GM21619 (cell line): ENCODE results near the gene CACNA2D1.

Experiments used
- ATAC-seq: cut with Tn5 transposase; IDR thresholded peaks from one replicate; pipeline ENCODE4 v1.9.1; 2021; ENCODE audit not compliant: unreplicated experiment

Gene CACNA2D1

DNA sequence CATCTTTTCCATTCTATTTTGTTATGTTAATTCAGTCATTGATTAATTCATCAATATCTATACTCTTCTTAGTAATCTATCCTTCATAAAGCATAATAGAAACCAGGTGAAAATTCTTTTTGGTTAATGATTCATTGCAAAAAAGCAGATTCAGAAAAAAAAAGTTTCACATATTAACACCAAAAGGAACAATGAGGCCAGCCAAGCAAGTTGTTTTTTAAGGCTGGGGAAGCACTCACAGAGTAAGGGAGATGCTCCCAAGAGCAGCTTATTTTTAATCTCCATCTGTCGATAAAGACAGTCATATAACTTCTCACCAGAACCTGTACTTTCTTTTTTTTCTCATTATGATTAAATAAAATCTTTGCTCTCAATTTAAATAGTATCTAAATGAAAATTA is 95.8 kb downstream of the CACNA2D1 start:
- no peak for ATAC-seq

- ATAC-seq, result no peak
These were observed 97.7 kb downstream of the CACNA2D1 start for GRCh38 chr7:82345886-82346285.

GRCh38 chr7:82343716-82344115 is 99.9 kb downstream of the CACNA2D1 start:
- ATAC-seq, result no peak

GRCh38 chr7:82339958-82340357 is 103.6 kb downstream of the CACNA2D1 start:
- no peak for ATAC-seq

DNA sequence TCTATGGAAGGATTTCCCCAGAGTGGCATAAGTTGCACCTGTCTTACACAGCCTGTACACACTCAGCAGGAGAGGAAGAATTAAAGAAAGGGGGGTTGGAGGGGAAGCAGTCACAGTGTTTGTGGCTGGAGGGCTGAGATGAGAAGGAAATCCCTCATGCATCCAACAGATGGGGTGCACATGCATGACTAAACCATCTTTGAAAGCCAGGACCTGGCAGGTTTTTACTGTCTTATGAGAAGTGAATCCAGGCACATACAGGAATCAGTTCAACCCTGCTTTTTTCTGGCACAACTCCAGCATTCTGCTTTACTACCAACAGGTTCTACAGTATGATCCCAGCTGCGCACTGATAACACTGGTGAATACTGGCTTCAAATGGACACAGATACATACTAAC is 107.7 kb downstream of the CACNA2D1 start:
- no peak for ATAC-seq

DNA sequence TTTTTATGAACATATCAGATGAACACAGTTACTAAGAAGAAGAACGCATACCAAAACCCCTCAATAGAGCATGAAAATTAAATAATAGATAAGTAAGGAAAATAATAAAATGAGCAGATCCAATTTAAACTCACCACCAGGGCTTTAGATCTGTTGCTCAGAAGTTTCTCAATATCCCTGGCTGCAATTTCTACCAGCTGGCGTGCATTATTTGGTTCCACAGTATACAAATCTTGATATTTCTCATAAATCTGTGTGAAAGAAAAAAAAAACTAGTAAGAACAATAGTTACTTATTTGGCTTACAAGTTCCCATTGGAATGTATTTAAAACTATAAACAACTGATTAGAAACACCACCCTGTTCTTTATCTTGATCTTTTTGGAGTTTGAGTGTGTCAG is 108.6 kb downstream of the CACNA2D1 start:
- no peak for ATAC-seq

GRCh38 chr7:82331234-82331633 is 112.3 kb downstream of the CACNA2D1 start:
- no peak for ATAC-seq

- ATAC-seq, result no peak
These were observed 112.8 kb downstream of the CACNA2D1 start for GRCh38 chr7:82330706-82331215.

GRCh38 chr7:82327898-82328297 is 115.7 kb downstream of the CACNA2D1 start:
- no peak for ATAC-seq

DNA sequence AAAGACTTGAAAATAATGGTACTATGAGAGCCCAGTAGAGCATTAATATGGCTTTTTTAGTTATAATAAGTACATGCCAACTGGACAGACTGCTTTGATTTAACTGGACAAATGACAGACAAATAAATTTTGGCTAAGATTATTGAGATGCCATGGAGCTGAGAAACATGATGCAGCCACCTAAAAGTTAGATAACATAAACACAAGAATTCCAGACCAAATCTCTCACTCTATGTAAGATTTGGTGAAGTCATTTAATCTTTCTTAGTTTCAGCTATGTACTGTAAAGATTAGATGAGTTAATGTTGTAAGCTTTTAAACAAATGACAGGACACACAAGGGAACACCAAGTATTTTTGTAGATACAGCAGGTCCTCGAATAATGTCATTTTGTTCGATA is 118.2 kb downstream of the CACNA2D1 start:
- ATAC-seq, result no peak

DNA sequence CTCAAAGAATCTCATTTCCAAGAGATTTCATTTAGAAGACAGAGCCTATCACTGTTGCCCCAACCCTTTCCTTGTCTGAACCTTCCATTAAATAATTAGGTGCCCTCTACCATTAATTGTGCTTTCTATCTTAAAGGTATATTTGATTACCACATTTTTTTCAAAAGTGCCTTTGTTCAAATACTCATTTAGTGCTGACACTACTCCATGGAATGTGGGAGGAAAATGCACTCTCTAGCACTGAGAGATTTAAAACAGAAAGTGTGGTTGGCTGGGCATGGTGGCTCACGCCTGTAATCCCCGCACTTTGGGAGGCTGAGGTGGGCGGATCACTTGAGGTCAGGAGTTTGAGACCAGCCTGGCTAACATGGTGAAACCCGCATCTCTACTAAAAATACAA is 119.8 kb downstream of the CACNA2D1 start:
- ATAC-seq, result no peak

- no peak for ATAC-seq
These were observed 123.9 kb downstream of the CACNA2D1 start for GRCh38 chr7:82319674-82320118.

DNA sequence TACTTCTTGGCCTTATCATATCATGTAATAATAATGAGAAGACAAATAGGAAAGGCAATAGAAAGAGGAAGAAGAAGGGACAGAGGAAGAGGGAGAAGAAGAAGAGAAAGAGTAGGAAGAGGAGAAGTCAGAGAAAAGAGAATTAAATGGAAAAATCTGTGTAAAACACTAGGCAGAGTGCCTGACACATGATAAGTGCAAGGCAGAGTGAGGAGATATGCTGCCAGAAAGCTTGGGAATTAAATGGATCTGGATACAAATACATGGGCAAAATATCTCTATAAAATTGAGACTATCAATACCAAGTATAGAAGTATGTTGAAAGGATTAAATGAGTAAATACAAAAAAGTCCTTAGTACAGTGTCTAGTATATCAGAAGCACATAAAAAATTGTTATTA is 124.8 kb downstream of the CACNA2D1 start:
- ATAC-seq, result no peak

- ATAC-seq, result no peak
These were observed 125.8 kb downstream of the CACNA2D1 start for GRCh38 chr7:82317760-82318159.

- no peak for ATAC-seq
These were observed 126.3 kb downstream of the CACNA2D1 start for GRCh38 chr7:82317257-82317721.

GRCh38 chr7:82313269-82313668 is 130.3 kb downstream of the CACNA2D1 start:
- ATAC-seq, result no peak

GRCh38 chr7:82312646-82313045 is 130.9 kb downstream of the CACNA2D1 start:
- ATAC-seq, result no peak

- no peak for ATAC-seq
These were observed 138.1 kb downstream of the CACNA2D1 start for GRCh38 chr7:82305347-82306005.

- ATAC-seq, result no peak
These were observed 148.7 kb downstream of the CACNA2D1 start for GRCh38 chr7:82294865-82295264.

GRCh38 chr7:82294382-82294784 is 149.2 kb downstream of the CACNA2D1 start:
- ATAC-seq, result no peak

DNA sequence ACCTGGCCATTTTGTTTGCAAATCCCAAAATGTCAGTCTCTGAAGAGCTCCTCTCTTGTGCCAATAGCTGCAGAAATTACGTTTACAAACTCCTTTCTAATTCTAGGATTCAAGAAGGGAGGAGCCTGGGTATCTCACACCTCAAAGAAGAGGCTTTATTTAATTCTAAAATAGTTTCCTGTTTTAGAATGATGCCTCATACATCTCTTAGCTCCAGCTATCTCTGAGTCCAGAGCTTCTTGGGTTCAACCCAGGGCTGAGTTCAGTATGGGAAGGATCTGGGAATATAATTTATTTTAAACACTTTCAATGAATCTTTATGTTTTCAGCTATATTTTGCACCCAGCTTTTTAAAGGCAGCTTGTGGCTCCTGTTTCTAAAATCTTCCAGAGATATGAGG is 150.1 kb downstream of the CACNA2D1 start:
- no peak for ATAC-seq

GRCh38 chr7:82291931-82292330 is 151.6 kb downstream of the CACNA2D1 start:
- ATAC-seq, result no peak

- ATAC-seq, result no peak
These were observed 153.7 kb downstream of the CACNA2D1 start for GRCh38 chr7:82289889-82290288.
